Skin of body (tissue), 2 donors: ENCODE data around the gene PTPRJ. TPM values are rescaled to one million over a fixed set of nuclear protein-coding genes. Genes with fewer than 3 reads are reported as not detected.

Source experiments
- DNase-seq: peaks from one replicate; lab custom pipeline; 2025; lab: John Stamatoyannopoulos, UW
- total RNA-seq: library from RNA; depleted of rRNA; stranded (reverse); fragments of >200 nt; gene quantifications from one replicate; pipeline ENCODE4 v1.2.3, GENCODE V29; 2014

PTPRJ gene
- total RNA-seq, 1 donor from 2014 or later: 8.1 TPM

DNA sequence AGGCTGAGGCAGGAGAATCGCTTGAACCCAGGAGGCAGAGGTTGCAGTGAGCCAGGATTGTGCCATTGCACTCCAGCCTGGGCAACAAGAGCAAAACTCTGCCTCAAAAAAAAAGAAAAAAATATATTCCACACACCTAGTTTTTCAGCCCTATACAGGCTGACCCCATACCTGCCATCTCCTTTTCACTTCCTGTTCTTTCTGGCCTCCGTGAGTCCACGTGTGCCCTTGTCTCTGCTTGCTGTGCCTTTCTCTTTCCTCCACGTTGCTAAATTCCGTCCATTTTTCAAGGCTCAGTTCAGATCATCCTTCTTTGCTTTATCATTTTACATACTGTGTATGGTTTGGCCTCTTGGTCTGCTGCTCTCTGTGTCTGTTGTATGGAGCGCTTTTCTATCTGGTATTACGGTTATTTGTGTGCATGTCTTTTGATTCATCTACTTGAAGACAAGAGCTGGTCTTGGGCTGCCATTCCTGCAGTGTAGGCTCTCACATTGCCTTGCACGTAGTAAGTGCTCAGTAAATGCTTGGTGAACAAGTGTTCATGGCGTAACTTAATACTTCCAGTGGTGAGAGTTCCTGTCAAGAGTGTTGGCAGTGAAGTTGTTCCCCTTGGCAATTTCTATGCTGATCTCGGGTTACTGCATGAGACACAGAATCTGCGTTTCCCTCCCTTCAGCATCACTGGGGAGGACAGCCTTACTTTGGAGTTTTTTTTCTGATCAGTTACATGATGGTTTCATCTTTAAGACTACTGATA is 57.5 kb downstream of the PTPRJ start:
- DNase-seq: no peak

DNA sequence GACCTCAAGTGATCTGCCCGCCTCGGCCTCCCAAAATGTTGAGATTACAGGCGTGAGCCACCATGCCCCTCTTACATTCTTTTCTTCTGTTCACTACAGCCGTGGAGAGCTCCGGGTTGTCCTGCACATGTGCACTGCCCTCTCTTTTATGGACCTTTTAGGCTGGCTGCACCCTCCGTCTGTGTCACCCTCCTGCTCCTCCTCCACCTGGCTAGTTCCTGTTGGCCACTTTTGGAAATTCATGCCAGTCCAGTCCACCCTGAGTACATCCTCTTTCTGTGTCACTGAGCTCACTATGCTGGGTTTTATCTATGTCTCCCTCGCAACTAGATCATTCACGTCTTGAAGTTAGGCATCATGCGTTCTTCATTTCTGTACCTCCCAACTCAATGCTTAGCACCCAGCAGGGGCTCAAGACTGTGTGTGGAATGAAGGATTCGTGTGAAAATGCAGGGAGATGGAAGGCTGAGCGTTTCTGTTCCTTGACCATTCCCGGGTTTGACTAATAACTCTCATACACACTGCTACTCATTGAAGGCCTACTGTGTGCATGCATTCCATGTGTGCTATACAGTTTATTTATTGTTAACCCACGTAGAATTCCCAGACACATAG is 60.6 kb downstream of the PTPRJ start:
- DNase-seq: no peak

DNA sequence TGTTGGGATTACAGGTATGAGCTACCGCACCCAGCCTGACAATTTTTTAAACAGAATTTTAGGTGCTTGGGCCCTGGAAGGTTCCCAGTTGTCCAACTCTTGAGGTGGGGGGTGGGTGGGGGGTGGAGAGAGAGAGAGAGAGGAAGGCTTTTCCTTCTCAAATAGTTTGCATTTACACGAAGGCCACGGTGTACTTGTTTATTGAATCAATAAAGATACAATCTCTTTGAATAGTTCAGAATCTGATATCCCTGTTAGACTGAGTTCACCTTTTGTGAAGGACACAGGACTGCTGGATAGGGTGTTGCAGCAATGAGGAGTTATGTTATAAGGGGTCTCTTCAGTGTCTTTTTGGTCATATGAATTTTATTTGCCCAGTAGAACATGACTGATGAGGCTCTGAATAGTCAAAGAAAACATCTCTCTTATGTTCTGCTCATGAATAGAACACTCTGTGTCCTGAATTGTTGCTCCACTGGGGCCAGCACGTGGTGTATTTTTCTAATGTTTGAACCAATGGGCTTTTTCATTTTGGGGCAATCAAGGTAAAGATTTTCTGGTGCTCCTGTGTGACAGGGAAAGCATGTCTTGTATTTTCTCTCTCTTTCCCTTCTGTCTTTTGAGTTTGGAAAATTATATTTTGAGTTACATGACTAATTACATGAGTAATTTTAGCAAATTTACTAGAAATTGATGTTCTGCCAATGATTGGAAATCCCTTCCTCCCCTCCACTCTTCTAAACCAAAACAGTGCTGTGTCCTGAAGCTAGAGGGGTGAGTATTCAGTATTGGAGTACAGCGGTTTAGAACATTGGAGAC is 61.7 kb downstream of the PTPRJ start:
- DNase-seq: no peak

- DNase-seq: no peak
These were observed 63.0 kb downstream of the PTPRJ start for GRCh38 chr11:48043111-48043990.

- DNase-seq: no peak
These were observed 63.7 kb downstream of the PTPRJ start for GRCh38 chr11:48043991-48044512.

- no peak for DNase-seq
These were observed 64.2 kb downstream of the PTPRJ start for GRCh38 chr11:48044577-48044976.

DNA sequence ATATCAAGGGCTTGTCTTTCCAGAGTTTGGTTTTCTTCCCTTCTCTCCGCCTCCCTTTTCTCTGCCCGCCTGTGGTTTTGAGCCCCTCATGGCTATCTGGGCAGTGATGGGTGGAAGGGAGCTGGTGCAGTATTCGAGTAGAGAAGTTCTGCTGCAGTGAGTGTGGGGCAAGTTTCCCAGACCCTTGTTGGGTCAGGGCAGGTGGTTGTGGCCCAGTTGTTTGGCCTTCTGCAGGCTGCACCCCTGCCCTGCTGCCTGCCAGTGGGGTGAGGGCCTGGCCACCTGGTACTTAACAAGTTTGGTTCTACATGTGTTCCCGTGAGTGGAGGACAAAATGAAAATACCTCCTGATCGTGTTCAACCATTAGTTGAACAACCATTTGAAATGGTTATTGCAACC is 65.2 kb downstream of the PTPRJ start:
- no peak for DNase-seq

DNA sequence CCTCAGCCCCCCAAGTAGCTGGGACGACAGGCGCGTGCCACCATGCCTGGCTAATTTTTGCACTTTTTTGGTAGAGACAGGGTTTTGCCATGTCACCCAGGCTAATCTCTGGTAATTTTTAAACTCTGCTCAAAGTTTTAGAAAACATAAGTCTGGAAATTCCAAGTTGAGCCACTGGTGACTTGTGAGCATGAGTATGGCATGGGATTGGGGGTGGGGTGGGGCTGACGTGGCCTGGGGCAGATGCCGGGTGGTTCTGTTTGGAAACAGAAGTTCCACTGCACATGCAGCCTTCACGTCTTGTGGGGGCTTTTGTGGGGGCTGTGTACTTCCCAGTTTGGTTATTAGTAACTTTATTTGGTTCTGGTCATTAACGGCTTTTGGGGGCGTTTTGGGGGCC is 67.3 kb downstream of the PTPRJ start:
- DNase-seq: no peak

DNA sequence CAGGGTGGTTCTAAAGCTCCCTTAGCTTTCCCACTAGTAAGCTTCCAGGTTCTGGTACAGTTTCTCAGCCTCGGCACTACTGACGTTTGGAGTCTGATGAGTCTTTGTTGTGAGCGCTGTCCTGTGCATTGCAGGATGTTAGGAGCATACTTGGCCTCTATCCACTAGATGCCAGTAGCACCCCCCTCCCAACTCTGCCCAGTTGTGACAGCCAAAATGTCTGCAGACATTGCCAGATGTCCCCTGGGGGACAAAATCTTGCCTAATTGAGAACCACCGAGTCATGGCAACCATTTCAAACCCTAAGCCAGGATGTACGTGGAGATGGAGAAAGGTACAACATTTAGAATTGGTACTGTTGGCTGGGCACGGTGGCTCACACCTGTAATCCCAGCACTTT is 68.7 kb downstream of the PTPRJ start:
- no peak for DNase-seq

DNA sequence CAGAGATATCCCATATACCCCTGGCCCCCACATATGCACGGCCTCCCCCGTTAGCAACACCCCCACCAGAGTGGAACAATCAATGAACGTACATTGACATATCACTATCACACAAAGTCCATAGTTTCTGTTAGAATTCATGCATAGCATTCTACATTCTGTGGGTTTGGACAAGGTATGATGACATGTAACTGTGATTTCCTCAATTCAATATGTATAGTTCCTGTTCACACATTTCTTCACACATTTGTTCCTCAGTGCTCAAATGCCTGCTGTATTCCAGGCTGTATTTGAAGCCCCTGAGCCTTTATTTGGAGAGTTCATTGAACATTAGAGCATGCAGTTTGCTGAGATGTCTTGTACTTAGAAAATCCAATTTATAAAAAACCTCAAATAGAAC is 69.9 kb downstream of the PTPRJ start:
- no peak for DNase-seq

- no peak for DNase-seq
These were observed 71.0 kb downstream of the PTPRJ start for GRCh38 chr11:48051217-48051830.

- no peak for DNase-seq
These were observed 72.1 kb downstream of the PTPRJ start for GRCh38 chr11:48052183-48053044.

DNA sequence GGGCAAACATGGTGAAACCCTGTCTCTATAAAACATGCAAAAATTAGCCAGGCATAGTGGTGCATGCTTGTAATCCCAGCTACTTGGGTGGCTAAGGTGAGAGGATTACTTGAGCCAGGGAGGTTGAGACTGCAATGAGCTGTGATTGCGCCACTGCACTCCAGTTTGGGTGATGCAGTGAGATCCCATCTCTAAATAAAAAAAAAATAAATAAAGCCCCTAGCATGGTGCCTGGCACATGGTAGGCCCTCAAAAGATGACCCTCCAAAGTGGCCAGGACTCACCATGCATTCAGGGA is 74.6 kb downstream of the PTPRJ start:
- DNase-seq: no peak

DNA sequence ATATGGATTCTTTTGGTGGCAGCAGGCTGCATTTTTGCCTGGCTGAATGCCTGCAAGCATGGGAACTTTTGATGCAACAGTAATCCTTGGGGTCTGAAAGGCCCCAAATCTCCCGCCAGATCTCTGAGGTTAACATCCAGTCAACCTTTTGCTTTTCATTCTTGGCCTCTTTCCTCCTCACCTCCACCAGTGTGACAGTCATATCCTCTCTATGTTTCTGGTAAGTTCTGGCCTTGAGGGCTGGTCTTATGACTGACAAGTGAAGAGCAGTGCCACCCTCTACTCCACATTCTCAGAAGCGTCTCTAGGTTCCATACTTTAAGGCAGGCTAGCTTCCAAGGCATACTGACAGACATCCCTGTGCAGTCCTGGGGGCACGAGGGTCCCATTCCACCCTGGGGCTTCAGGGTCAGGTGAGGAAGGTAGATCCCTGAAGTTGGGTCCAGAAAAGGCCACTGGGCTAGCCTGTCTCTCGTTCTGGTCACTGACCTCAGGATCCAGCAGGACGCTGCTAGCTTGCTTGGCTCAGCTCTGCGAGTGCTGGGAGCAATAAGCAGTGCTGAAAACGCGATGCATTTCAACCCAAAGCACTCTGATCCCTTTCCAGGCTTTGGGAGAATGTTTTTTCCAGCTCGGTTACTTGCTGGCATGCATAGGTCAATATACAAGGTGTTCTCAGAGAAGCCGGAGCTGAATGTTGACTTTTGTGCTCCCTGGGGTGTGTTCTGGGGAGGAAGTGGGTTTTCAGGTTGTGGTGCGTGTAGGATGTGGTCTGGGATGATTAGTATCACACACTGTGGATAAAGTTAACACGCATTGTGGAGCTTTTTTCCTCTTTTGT is 75.2 kb downstream of the PTPRJ start:
- DNase-seq: no peak

GRCh38 chr11:48056325-48057183 is 76.2 kb downstream of the PTPRJ start:
- no peak for DNase-seq

DNA sequence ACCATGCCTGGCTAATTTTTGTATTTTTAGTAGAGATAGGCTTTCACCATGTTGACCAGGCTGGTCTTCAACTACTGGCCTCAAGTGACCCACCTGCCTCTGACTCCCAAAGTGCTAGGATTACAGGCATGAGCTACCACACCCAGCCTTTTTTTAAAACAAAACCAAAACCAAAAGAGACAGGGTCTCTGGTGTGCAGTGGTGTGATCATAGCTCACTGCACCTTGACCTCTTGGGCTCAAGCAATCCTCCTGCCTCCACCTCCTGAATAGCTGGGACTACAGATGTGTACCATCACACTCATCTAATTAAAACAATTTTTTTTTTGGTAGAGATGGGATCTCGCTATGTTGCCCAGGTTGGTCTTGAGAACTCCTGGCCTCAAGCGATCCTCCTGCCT is 77.7 kb downstream of the PTPRJ start:
- DNase-seq: no peak

- DNase-seq: no peak
These were observed 78.4 kb downstream of the PTPRJ start for GRCh38 chr11:48058788-48059187.

DNA sequence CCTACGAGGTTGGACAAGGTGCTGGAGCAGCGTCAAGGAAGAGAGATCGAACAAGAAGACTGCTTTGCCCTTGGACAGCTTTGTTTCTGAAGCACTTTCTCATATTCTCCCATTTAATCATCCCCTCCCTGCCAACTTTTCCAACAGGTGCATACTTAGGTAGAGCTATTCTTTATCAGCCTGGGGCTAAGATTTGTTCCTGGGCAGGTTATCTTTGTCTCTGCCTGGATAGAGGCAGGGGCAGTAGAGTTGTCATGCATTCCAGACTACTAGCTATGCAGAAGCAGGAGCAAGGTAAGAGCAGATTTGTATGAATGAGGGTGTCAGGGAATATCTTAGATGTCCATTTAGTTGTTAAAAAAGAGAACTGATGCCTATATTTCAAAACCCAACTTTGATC is 82.3 kb downstream of the PTPRJ start:
- DNase-seq: no peak
